Measurements from ENCODE around the gene SUCLG1. TPM values are rescaled to one million over a fixed set of nuclear protein-coding genes. Genes with fewer than 3 reads are reported as not detected.

SUCLG1 gene
- total RNA-seq (2014; rRNA removed) (67.7 and 83.4 TPM in 2 replicates), Bru-seq, nascent RNA (percentile 78 among the genes with signal in this experiment), BruChase-seq, experiment 1, labeled RNA remaining after a 6-hour chase (percentile 74 among the genes with signal in this experiment), BruChase-seq, experiment 2, labeled RNA remaining after a 2-hour chase (percentile 83 among the genes with signal in this experiment)
- long read RNA-seq, transcript SUCLG1-201 (9 exons, 1,475 nt), result major isoform, 57 of 68 reads
- long read RNA-seq, partial matches to known transcripts, result 4 of 68 reads
- long read RNA-seq, other reads (novel, unspliced or antisense), result 3 of 68 reads

- no peak for TF ChIP-seq EZH2phosphoT487 (IDR thresholded peaks at IDR 0.05; ENCODE audit: borderline replicate concordance, low read length)
- TF ChIP-seq CTCF (conservative IDR thresholded peaks at IDR 0.05; ENCODE audit: low read depth, low read length), result no peak
- no peak for TF ChIP-seq EZH2 (IDR thresholded peaks at IDR 0.05; ENCODE audit: low read length, unreplicated experiment)
- peak within 1 kb of the TSS; percentile 94 for H2AFZ ChIP-seq (ENCODE audit: low read length)
- no peaks in the 10 kb centered on the region for H3K9me3 ChIP-seq (ENCODE audit: low read length)
- H3K27me3 ChIP-seq (ENCODE audit: low read length), result no peaks in the 10 kb centered on the region
- peak; percentile 93 for ATAC-seq
- no peaks in the 10 kb centered on the region; the same call in 1 of the 2 replicates for H4K20me1 ChIP-seq (ENCODE audit: low read length)
- peaks cover 15% of the 10 kb centered on the region for H3K4me1 ChIP-seq (ENCODE audit: insufficient read depth, low read length)
- no peaks in the 10 kb centered on the region for H3F3A ChIP-seq (ENCODE audit: low read length, unreplicated experiment)
- peak within 1 kb of the TSS; percentile 88 for H3K4me2 ChIP-seq (ENCODE audit: low read length)
- intact Hi-C loops (cut with micrococcal nuclease), result no loop called here
- DNase-seq, result peak; percentile 80
- peak within 1 kb of the TSS; percentile 92 for H3K9ac ChIP-seq (ENCODE audit: low read length)
- ChIA-PET POLR2A (ENCODE audit: unreplicated experiment) (interaction anchor here (0.5 to 0.6 kb wide), 3 partner anchors 9 to 461 kb away, joined by 4 to 16 read pairs (median 5); no protein-coding TSS in a partner anchor), CTCF (no interaction called here)
- H3K36me3 ChIP-seq (ENCODE audit: low read depth, low read length), result no peaks in the 10 kb centered on the region
- BruUV-seq (replicated peaks), result TSS peak; percentile 52
- peaks cover 42% of the 10 kb centered on the region for H3K79me2 ChIP-seq (ENCODE audit: low read length)
- no peaks in the 10 kb centered on the region for H3K9me2 ChIP-seq (replicated peaks; ENCODE audit: low read length)
- peak within 1 kb of the TSS; percentile 50 for H3K27ac ChIP-seq (ENCODE audit: low read length)
- peak within 1 kb of the TSS; percentile 92 for H3K4me3 ChIP-seq (ENCODE audit: low read length)
These were observed at the start of gene SUCLG1 for GRCh38 chr2:84459018-84459943. SUCLG1 (minus strand) TSS chr2:84459280; CDS start chr2:84459269, 11 bp downstream.

GRCh38 chr2:84498150-84498799, 39.2 kb upstream of the SUCLG1 start:
- CTCF ChIA-PET, result no interaction called here
- no peaks in the 10 kb centered on the region for H3K79me2 ChIP-seq (ENCODE audit: low read length)
- H2AFZ ChIP-seq (ENCODE audit: low read length), result no peak overlapping the region
- no peaks in the 10 kb centered on the region for H3K36me3 ChIP-seq (ENCODE audit: low read depth, low read length)
- no peaks in the 10 kb centered on the region for H3F3A ChIP-seq (ENCODE audit: low read length, unreplicated experiment)
- no peak overlapping the region for H3K4me2 ChIP-seq (ENCODE audit: low read length)
- intact Hi-C loops (cut with micrococcal nuclease), result loop anchor here (5.0 to 10.0 kb wide), 2 partner anchors 429 to 797 kb away; no protein-coding TSS in a partner anchor
- ATAC-seq (no peak), DNase-seq (no peak)
- no peaks in the 10 kb centered on the region for H3K9me2 ChIP-seq (replicated peaks; ENCODE audit: low read length)
- peaks cover 14% of the 10 kb centered on the region for H3K4me1 ChIP-seq (ENCODE audit: insufficient read depth, low read length)
- no peak overlapping the region for H3K9ac ChIP-seq (ENCODE audit: low read length)
- H3K27ac ChIP-seq (ENCODE audit: low read length), result no peak overlapping the region
- TF ChIP-seq EZH2 (IDR thresholded peaks at IDR 0.05; ENCODE audit: low read length, unreplicated experiment) (no peak), CTCF (conservative IDR thresholded peaks at IDR 0.05; ENCODE audit: low read depth, low read length) (no peak), EZH2phosphoT487 (IDR thresholded peaks at IDR 0.05; ENCODE audit: borderline replicate concordance, low read length) (no peak)
- no peaks in the 10 kb centered on the region for H4K20me1 ChIP-seq (ENCODE audit: low read length)
- POLR2A ChIA-PET (ENCODE audit: unreplicated experiment), result no interaction called here
- no peaks in the 10 kb centered on the region for H3K27me3 ChIP-seq (ENCODE audit: low read length)
- H3K9me3 ChIP-seq (ENCODE audit: low read length), result no peaks in the 10 kb centered on the region
- no peak overlapping the region for H3K4me3 ChIP-seq (ENCODE audit: low read length)
- BruUV-seq (replicated peaks), result no TSS peak
